Endodermal cell (in vitro differentiated cells): ENCODE results near the gene HOXA9. TPM values are rescaled to one million over a fixed set of nuclear protein-coding genes. Genes with fewer than 3 reads are reported as not detected.

Experiments
- DNase-seq: peaks from one replicate; pipeline ENCODE4 v3.0.0-alpha.2; 2017
- H3K27ac ChIP-seq: 2 replicates; pipeline ENCODE4 v1.5.1; 2013; ENCODE audit warnings: mild to moderate bottlenecking, low read depth, low read length, moderate library complexity
- H3K27me3 ChIP-seq: 2 replicates; pipeline ENCODE4 v1.6.1; 2013; ENCODE audit warnings: mild to moderate bottlenecking, low read length, moderate library complexity; ENCODE audit not compliant: insufficient read depth, control insufficient read depth, poor library complexity, severe bottlenecking
- H3K36me3 ChIP-seq: 2 replicates; pipeline ENCODE4 v1.7.0; 2013; ENCODE audit warnings: mild to moderate bottlenecking, low read length, moderate library complexity; ENCODE audit not compliant: control insufficient read depth, insufficient read depth
- H3K4me1 ChIP-seq: one replicate; pipeline ENCODE4 v1.7.0; 2013; ENCODE audit warnings: low read length; ENCODE audit not compliant: control insufficient read depth, insufficient read depth
- H3K4me3 ChIP-seq: 2 replicates; pipeline ENCODE4 v1.5.1; 2013; ENCODE audit warnings: mild to moderate bottlenecking, low read length, moderate library complexity
- H3K9ac ChIP-seq: 2 replicates; pipeline ENCODE4 v1.6.1; 2013; ENCODE audit warnings: mild to moderate bottlenecking, low read length, moderate library complexity; ENCODE audit not compliant: poor library complexity, severe bottlenecking; ENCODE audit errors: extremely low read depth
- H3K9me3 ChIP-seq: 2 replicates; pipeline ENCODE4 v1.6.1; 2013; ENCODE audit warnings: mild to moderate bottlenecking, low read length, moderate library complexity; ENCODE audit not compliant: control insufficient read depth
- H3K27ac Mint-ChIP-seq: 2 replicates; pipeline ENCODE4 v1.8.0; 2020; ENCODE audit warnings: mixed read lengths
- H3K27me3 Mint-ChIP-seq: 2 replicates; pipeline ENCODE4 v1.8.0; 2021; ENCODE audit warnings: mild to moderate bottlenecking, mixed read lengths; ENCODE audit not compliant: insufficient read depth
- H3K36me3 Mint-ChIP-seq: 2 replicates; pipeline ENCODE4 v1.8.0; 2020; ENCODE audit warnings: low read depth, mixed read lengths
- H3K4me1 Mint-ChIP-seq: 2 replicates; pipeline ENCODE4 v1.8.0; 2020; ENCODE audit warnings: mixed read lengths
- H3K4me3 Mint-ChIP-seq: 2 replicates; pipeline ENCODE4 v1.8.0; 2020; ENCODE audit warnings: mild to moderate bottlenecking, moderate library complexity, mixed read lengths
- H3K9me3 Mint-ChIP-seq: 2 replicates; pipeline ENCODE4 v1.8.0; 2020; ENCODE audit warnings: mild to moderate bottlenecking, mixed read lengths
- WGBS, 2 experiments: methylation state at CpG; one replicate each; pipeline versions ENCODE4 v1.1.5 to v1.1.7; 2013; ENCODE audit warnings: missing lambda C conversion rate in 2 of 2, mixed read lengths in 1 of 2; ENCODE audit not compliant: insufficient coverage in 1 of 2, insufficient read length in 1 of 2; 5-methylcytosine and 5-hydroxymethylcytosine counted together
- total RNA-seq, 2 donors: library from RNA; stranded (reverse); fragmentation: NEBNext Ultra II Directional in 1 of 2; extraction: Animal tissue kit (Norgen Biotek cat#: 25700) in 1 of 2; gene quantifications; 2 replicates in 1 of 2; 3 replicates in 1 of 2; pipeline ENCODE4 v1.2.1, GENCODE V29; 2021
- TF ChIP-seq, protein P1 (sequence below): fragments of 200-600 bp; sonication (generic); conservative IDR thresholded peaks from 2 replicates; pipeline ENCODE4 v1.5.0; 2021; ENCODE audit warnings: antibody characterized with exemption, mild to moderate bottlenecking

The HOXA9 gene
- total RNA-seq, 2 donors from 2014 or later = not detected

DNA sequence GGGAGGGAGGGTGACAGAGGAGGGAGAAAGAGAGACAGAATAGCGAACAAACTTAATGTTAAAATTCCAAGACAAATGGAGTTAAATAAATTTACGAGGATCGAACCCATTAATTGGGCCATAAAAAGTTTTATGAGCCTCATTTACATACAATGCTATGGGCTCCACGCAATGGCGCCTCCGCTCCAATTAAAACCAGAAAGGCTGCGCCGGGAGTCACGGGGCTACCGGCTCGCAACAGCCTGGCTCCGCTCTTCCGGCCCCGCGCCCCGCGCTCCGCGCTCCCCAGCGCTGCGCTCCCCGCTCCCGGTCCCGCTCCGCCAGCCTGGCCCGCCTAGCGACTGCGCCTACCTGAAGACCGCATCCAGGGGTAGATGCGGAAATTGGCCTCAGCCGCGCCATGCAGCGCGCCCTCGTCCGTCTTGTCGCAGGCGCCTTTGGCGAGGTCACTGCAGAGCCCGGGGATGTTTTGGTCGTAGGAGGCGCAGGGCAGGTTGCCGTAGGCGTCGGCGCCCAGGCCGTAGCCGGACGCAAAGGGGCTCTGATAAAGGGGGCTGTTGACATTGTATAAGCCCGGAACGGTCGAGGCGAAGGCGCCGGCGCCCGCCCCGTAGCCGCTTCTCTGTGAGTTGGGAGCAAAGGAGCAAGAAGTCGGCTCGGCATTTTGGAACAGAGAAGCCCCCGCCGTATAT lies 9.4 kb downstream of the HOXA9 start:
- H3K36me3 Mint-ChIP-seq = peaks cover 2% of the 10 kb centered on the region
- TF ChIP-seq, protein P1, sequence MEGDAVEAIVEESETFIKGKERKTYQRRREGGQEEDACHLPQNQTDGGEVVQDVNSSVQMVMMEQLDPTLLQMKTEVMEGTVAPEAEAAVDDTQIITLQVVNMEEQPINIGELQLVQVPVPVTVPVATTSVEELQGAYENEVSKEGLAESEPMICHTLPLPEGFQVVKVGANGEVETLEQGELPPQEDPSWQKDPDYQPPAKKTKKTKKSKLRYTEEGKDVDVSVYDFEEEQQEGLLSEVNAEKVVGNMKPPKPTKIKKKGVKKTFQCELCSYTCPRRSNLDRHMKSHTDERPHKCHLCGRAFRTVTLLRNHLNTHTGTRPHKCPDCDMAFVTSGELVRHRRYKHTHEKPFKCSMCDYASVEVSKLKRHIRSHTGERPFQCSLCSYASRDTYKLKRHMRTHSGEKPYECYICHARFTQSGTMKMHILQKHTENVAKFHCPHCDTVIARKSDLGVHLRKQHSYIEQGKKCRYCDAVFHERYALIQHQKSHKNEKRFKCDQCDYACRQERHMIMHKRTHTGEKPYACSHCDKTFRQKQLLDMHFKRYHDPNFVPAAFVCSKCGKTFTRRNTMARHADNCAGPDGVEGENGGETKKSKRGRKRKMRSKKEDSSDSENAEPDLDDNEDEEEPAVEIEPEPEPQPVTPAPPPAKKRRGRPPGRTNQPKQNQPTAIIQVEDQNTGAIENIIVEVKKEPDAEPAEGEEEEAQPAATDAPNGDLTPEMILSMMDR = no peak
- H3K27me3 ChIP-seq = peaks cover 100% of the 10 kb centered on the region
- peaks cover 38% of the 10 kb centered on the region for H3K9me3 ChIP-seq
- no peak overlapping the region for H3K27ac Mint-ChIP-seq
- WGBS, 2 experiments = 10 to 11% methylated on average over 37 to 63 of the region's 63 CpGs
- peak overlapping the region; percentile 62 for H3K4me3 ChIP-seq
- peak overlapping the region; percentile 46 for H3K4me3 Mint-ChIP-seq
- H3K9ac ChIP-seq = no peak overlapping the region
- no peak overlapping the region for H3K27ac ChIP-seq
- no peaks in the 10 kb centered on the region for H3K36me3 ChIP-seq
- peak; percentile 74 for DNase-seq
- H3K9me3 Mint-ChIP-seq = peaks cover 43% of the 10 kb centered on the region
- H3K4me1 ChIP-seq = no peaks in the 10 kb centered on the region
- no peaks in the 10 kb centered on the region for H3K4me1 Mint-ChIP-seq
- peaks cover 99% of the 10 kb centered on the region for H3K27me3 Mint-ChIP-seq

DNA sequence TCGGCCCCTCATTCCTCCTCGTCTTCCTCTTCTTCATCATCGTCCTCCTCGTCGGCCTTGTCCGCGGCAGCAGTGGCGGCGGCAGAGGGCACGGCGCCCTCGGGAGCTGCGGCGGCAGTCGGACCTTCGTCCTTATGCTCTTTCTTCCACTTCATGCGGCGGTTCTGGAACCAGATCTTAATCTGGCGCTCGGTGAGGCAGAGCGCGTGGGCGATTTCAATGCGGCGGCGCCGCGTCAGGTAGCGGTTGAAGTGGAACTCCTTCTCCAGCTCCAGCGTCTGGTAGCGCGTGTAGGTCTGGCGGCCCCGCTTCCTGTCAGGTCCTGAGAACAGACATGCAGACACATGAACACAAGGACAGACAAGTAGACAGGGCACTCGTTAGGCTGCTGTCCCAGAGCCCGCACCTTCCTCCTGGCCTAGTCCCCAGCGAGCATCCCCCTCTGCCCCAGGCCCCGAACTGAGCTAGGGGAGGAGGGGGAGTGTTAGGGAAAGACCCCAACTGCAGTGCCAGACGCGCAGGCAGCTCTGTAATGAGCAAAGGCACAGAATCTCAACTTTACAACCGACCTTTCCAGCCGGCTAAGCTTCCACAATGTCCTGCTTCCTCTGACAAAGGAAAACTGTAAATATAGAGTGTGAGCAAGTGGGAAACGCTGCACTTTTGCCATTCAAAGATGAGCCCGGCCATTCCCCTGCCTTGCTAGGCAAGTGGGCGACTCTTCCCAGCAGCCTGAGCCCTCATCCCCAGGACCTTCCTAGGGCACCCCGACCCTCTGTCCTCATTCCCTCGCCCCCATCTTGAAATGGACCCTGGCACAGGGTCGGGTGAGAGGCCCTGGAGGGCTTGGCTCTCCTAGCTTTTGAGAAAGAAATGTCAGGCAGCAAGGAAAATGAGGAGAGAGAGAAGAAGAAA lies 10.2 kb downstream of the HOXA9 start:
- H3K27me3 ChIP-seq = peaks cover 100% of the 10 kb centered on the region
- 15% methylated on average over 20 to 48 of the region's 48 CpGs for WGBS, 2 experiments
- Mint-ChIP-seq H3K27ac (no peak overlapping the region), H3K27me3 (peaks cover 100% of the 10 kb centered on the region), H3K4me1 (no peaks in the 10 kb centered on the region), H3K36me3 (peaks cover 2% of the 10 kb centered on the region), H3K4me3 (no peak overlapping the region), H3K9me3 (peaks cover 43% of the 10 kb centered on the region)
- no peaks in the 10 kb centered on the region for H3K4me1 ChIP-seq
- no peak overlapping the region for H3K9ac ChIP-seq
- DNase-seq = peak; percentile 58
- H3K27ac ChIP-seq = no peak overlapping the region
- TF ChIP-seq, protein P1 = no peak
- no peaks in the 10 kb centered on the region for H3K36me3 ChIP-seq
- H3K9me3 ChIP-seq = peaks cover 38% of the 10 kb centered on the region
- H3K4me3 ChIP-seq = no peak overlapping the region

DNA sequence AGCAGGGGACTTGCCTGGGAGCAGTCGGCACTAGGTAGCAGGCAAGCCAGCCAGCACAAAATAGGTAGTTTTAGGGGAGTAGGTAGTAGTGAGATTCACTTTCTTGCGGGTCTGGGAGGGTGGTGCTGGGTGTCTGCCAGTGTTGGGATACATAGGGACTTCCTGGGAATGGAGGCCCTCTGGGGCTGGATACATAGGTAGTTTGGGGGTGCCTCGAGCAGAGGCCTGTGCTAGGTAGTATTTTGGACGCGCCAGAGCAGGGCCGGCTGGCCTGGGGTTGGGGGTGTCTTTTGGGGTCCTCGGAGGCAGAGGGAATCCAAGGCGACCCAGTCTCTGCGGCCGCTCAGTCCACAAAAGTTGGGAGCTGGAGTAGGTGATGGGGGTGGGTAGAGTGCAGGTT lies 11.0 kb downstream of the HOXA9 start:
- no peaks in the 10 kb centered on the region for H3K4me1 Mint-ChIP-seq
- H3K4me1 ChIP-seq = no peaks in the 10 kb centered on the region
- no peak overlapping the region for H3K4me3 Mint-ChIP-seq
- peaks cover 43% of the 10 kb centered on the region for H3K9me3 Mint-ChIP-seq
- H3K4me3 ChIP-seq = no peak overlapping the region
- H3K36me3 Mint-ChIP-seq = peaks cover 2% of the 10 kb centered on the region
- H3K9ac ChIP-seq = no peak overlapping the region
- H3K27ac ChIP-seq = no peak overlapping the region
- TF ChIP-seq, protein P1 = no peak
- peaks cover 100% of the 10 kb centered on the region for H3K27me3 Mint-ChIP-seq
- peaks cover 38% of the 10 kb centered on the region for H3K9me3 ChIP-seq
- H3K27ac Mint-ChIP-seq = no peak overlapping the region
- no peaks in the 10 kb centered on the region for H3K36me3 ChIP-seq
- peaks cover 100% of the 10 kb centered on the region for H3K27me3 ChIP-seq
- 44 to 67% methylated on average over 1 to 10 of the region's 10 CpGs for WGBS, 2 experiments
- peak; percentile 36 for DNase-seq
